Endodermal cell (in vitro differentiated cells): Measurements from ENCODE around the gene CDK11A. TPM values are rescaled to one million over a fixed set of nuclear protein-coding genes. Genes with fewer than 3 reads are reported as not detected.
A peak's percentile ranks its signal among the peaks of the same experiment; 100 is the strongest.

Experiments
- DNase-seq: peaks from one replicate; pipeline ENCODE4 v3.0.0-alpha.2; 2017
- H3K27ac ChIP-seq: 2 replicates; pipeline ENCODE4 v1.5.1; 2013; ENCODE audit warnings: mild to moderate bottlenecking, low read depth, low read length, moderate library complexity
- H3K27me3 ChIP-seq: 2 replicates; pipeline ENCODE4 v1.6.1; 2013; ENCODE audit warnings: mild to moderate bottlenecking, low read length, moderate library complexity; ENCODE audit not compliant: insufficient read depth, control insufficient read depth, poor library complexity, severe bottlenecking
- H3K36me3 ChIP-seq: 2 replicates; pipeline ENCODE4 v1.7.0; 2013; ENCODE audit warnings: mild to moderate bottlenecking, low read length, moderate library complexity; ENCODE audit not compliant: control insufficient read depth, insufficient read depth
- H3K4me1 ChIP-seq: one replicate; pipeline ENCODE4 v1.7.0; 2013; ENCODE audit warnings: low read length; ENCODE audit not compliant: control insufficient read depth, insufficient read depth
- H3K4me3 ChIP-seq: 2 replicates; pipeline ENCODE4 v1.5.1; 2013; ENCODE audit warnings: mild to moderate bottlenecking, low read length, moderate library complexity
- H3K9ac ChIP-seq: 2 replicates; pipeline ENCODE4 v1.6.1; 2013; ENCODE audit warnings: mild to moderate bottlenecking, low read length, moderate library complexity; ENCODE audit not compliant: poor library complexity, severe bottlenecking; ENCODE audit errors: extremely low read depth
- H3K9me3 ChIP-seq: 2 replicates; pipeline ENCODE4 v1.6.1; 2013; ENCODE audit warnings: mild to moderate bottlenecking, low read length, moderate library complexity; ENCODE audit not compliant: control insufficient read depth
- H3K27ac Mint-ChIP-seq: 2 replicates; pipeline ENCODE4 v1.8.0; 2020; ENCODE audit warnings: mixed read lengths
- H3K27me3 Mint-ChIP-seq: 2 replicates; pipeline ENCODE4 v1.8.0; 2021; ENCODE audit warnings: mild to moderate bottlenecking, mixed read lengths; ENCODE audit not compliant: insufficient read depth
- H3K36me3 Mint-ChIP-seq: 2 replicates; pipeline ENCODE4 v1.8.0; 2020; ENCODE audit warnings: low read depth, mixed read lengths
- H3K4me1 Mint-ChIP-seq: 2 replicates; pipeline ENCODE4 v1.8.0; 2020; ENCODE audit warnings: mixed read lengths
- H3K4me3 Mint-ChIP-seq: 2 replicates; pipeline ENCODE4 v1.8.0; 2020; ENCODE audit warnings: mild to moderate bottlenecking, moderate library complexity, mixed read lengths
- H3K9me3 Mint-ChIP-seq: 2 replicates; pipeline ENCODE4 v1.8.0; 2020; ENCODE audit warnings: mild to moderate bottlenecking, mixed read lengths
- CTCF ChIP-seq: fragments of 200-600 bp; sonication (generic); conservative IDR thresholded peaks from 2 replicates; pipeline ENCODE4 v1.5.0; 2021; ENCODE audit warnings: antibody characterized with exemption, mild to moderate bottlenecking
- WGBS, 2 experiments: methylation state at CpG; one replicate each; pipeline versions ENCODE4 v1.1.5 to v1.1.7; 2013; ENCODE audit warnings: missing lambda C conversion rate in 2 of 2, mixed read lengths in 1 of 2; ENCODE audit not compliant: insufficient coverage in 1 of 2, insufficient read length in 1 of 2; 5-methylcytosine and 5-hydroxymethylcytosine counted together
- total RNA-seq, 2 donors: library from RNA; stranded (reverse); fragmentation: NEBNext Ultra II Directional in 1 of 2; extraction: Animal tissue kit (Norgen Biotek cat#: 25700) in 1 of 2; gene quantifications; 2 replicates in 1 of 2; 3 replicates in 1 of 2; pipeline ENCODE4 v1.2.1, GENCODE V29; 2021

Gene CDK11A
- total RNA-seq, 2 donors from 2014 or later: 61.0 to 62.1 TPM

- peak overlapping the region; percentile 87 for H3K27ac Mint-ChIP-seq
- peak overlapping the region; percentile 24 for H3K4me3 Mint-ChIP-seq
- H3K4me1 Mint-ChIP-seq: peaks cover 27% of the 10 kb centered on the region
- Histone ChIP-seq H3K27me3 (no peaks in the 10 kb centered on the region), H3K4me3 (no peak overlapping the region), H3K9me3 (no peaks in the 10 kb centered on the region), H3K27ac (peak overlapping the region; percentile 53), H3K9ac (no peak overlapping the region), H3K36me3 (no peaks in the 10 kb centered on the region), H3K4me1 (no peaks in the 10 kb centered on the region)
- no peaks in the 10 kb centered on the region for H3K9me3 Mint-ChIP-seq
- H3K27me3 Mint-ChIP-seq: no peaks in the 10 kb centered on the region
- WGBS, 2 experiments: 83 to 88% methylated on average over 22 to 26 of the region's 26 CpGs
- no peak for TF ChIP-seq CTCF
- peaks cover 20% of the 10 kb centered on the region for H3K36me3 Mint-ChIP-seq
- peak; percentile 83 for DNase-seq
These were observed 40.9 kb downstream of the CDK11A start for GRCh38 chr1:1683104-1683905.

- no peak for TF ChIP-seq CTCF
- 79 to 91% methylated on average over 11 of the region's 11 CpGs for WGBS, 2 experiments
- no peak overlapping the region for H3K9ac ChIP-seq
- H3K36me3 ChIP-seq: no peaks in the 10 kb centered on the region
- H3K4me1 ChIP-seq: no peaks in the 10 kb centered on the region
- H3K4me3 ChIP-seq: no peak overlapping the region
- H3K4me1 Mint-ChIP-seq: peaks cover 28% of the 10 kb centered on the region
- peak overlapping the region; percentile 66 for H3K27ac Mint-ChIP-seq
- no peaks in the 10 kb centered on the region for H3K9me3 Mint-ChIP-seq
- no peaks in the 10 kb centered on the region for H3K27me3 ChIP-seq
- H3K27me3 Mint-ChIP-seq: no peaks in the 10 kb centered on the region
- no peak overlapping the region for H3K4me3 Mint-ChIP-seq
- H3K36me3 Mint-ChIP-seq: peaks cover 24% of the 10 kb centered on the region
- DNase-seq: no peak
- H3K27ac ChIP-seq: no peak overlapping the region
- H3K9me3 ChIP-seq: no peaks in the 10 kb centered on the region
These were observed 43.3 kb downstream of the CDK11A start for GRCh38 chr1:1680912-1681273.

GRCh38 chr1:1680031-1680911 lies 43.9 kb downstream of the CDK11A start:
- WGBS, 2 experiments: 96 to 98% methylated on average over 26 to 32 of the region's 32 CpGs
- no peak overlapping the region for H3K27ac Mint-ChIP-seq

More at GRCh38 chr1:1680031-1680911, 43.9 kb downstream of the CDK11A start:
- Histone ChIP-seq H3K27me3 (no peaks in the 10 kb centered on the region), H3K4me3 (no peak overlapping the region), H3K36me3 (no peaks in the 10 kb centered on the region), H3K4me1 (no peaks in the 10 kb centered on the region), H3K9ac (no peak overlapping the region), H3K27ac (no peak overlapping the region), H3K9me3 (no peaks in the 10 kb centered on the region)
- peaks cover 21% of the 10 kb centered on the region for H3K36me3 Mint-ChIP-seq
- peaks cover 28% of the 10 kb centered on the region for H3K4me1 Mint-ChIP-seq
- H3K9me3 Mint-ChIP-seq: no peaks in the 10 kb centered on the region
- H3K4me3 Mint-ChIP-seq: no peak overlapping the region
- H3K27me3 Mint-ChIP-seq: no peaks in the 10 kb centered on the region
- no peak for DNase-seq
- TF ChIP-seq CTCF: no peak
